Measurements from ENCODE around the gene L3MBTL4.

Gene L3MBTL4

DNA sequence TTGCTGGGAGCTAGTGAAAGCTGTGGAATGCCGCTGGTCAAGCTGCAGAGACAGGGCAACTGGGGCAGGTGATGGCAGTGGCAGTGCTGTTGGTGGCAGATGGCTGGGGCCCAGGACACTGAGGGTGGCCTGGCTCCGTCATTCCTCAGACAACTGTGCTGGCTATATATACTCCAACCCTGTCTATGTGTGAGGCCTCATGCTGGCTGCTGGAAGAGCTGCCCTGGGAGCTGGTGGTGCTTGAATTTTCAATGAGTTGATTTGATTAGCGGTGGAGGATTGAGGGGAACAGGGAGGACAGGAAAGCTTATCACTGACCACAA is 452.9 kb downstream of the L3MBTL4 start:
- DNase-seq (ENCODE audit: low read depth), result no peak

- no peak for DNase-seq (ENCODE audit: low read depth)
Measured at GRCh38 chr18:5961097-5961827, 453.4 kb downstream of the L3MBTL4 start.

DNA sequence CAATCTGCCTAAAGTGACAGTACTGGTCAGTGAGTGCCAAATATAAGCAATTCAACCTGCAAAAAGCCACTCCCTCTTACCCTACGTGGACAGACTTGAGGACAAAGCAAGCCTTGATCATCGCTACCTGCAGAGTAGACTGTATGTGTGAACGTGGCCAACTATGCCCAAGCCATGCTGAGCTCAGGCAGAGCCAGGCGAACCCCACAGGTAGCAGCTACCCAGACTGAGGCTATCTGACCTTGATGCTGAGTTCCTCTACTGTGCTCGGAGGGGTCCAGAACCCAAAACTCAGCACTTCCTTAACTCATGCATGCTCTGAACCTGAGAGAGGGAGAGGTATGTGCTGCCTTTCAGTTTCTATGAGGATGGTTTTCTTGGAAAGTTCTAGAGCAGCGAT is 455.9 kb downstream of the L3MBTL4 start:
- DNase-seq (ENCODE audit: low read depth), result no peak

GRCh38 chr18:5955861-5956260 is 458.9 kb downstream of the L3MBTL4 start:
- no peak for DNase-seq (ENCODE audit: low read depth)

DNA sequence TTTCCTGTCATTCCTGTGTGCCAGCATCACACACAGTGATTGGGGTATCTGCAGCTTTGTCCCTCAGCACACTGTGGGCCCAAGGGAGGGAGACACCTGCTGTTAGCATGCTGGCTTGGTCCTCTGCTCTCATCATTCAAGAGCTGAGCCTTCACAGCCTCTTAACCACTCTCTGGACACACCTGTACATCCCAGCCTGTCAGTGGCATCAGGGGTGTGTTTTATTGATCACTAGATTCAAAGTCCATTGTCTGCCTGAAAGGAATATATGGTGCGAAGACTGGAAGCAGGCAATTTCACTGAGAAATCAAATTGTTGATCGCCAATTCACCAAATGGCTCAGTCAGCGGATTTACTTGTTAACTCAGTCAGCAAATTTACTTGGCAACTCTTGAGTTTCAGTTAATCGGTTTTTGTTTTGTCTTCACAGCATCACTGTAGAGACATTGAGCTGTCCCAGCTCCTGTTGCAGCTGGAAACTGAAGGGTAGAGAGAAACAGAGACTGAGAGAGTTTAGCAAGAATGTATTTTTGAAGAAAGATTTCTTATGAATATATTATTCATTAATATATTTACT is 463.1 kb downstream of the L3MBTL4 start:
- no peak for DNase-seq (ENCODE audit: low read depth)

GRCh38 chr18:5948781-5949180 is 465.9 kb downstream of the L3MBTL4 start:
- no peak for DNase-seq (ENCODE audit: low read depth)

DNA sequence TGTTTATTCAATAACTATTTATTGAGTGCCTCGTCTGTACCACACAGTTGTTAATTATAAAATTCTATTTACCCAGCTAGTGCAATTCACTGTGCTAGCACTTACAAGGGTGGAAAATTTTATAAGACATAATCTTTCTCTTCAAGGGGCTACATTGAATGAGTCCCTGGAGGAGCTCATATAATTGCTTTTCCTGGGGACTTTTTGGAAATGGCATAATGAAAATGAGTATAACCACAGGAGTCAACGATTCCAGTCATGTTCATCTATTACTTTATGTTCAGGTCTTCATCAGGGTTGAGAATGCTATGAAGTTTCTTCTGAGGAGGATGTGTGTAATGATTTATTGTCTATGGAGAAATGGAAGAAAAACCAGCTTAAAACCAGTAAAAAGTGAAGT is 466.5 kb downstream of the L3MBTL4 start:
- no peak for DNase-seq (ENCODE audit: low read depth)

GRCh38 chr18:5944448-5944847 is 470.3 kb downstream of the L3MBTL4 start:
- no peak for DNase-seq (ENCODE audit: low read depth)

DNA sequence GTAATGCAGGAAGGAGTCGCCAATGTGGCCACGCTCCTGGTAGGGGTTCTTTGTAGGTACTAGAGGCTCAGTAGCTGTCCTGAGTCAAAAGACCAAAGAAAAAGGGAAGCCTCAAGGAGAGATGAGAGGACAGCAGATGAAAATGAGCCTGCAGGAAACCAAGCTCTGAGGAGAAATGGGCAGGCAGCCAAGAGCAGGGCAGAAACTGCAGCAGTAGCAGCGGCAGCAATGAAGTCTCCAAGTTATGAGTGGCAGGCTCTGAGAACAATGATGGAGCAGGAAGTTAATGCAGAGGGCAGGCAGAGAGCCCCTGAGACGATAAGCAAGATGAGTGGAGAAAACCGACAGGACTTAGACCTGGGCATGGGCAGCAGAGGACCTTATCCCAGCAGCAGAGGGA is 471.2 kb downstream of the L3MBTL4 start:
- DNase-seq (ENCODE audit: low read depth), result no peak

GRCh38 chr18:5942591-5942990 is 472.1 kb downstream of the L3MBTL4 start:
- no peak for DNase-seq (ENCODE audit: low read depth)

DNA sequence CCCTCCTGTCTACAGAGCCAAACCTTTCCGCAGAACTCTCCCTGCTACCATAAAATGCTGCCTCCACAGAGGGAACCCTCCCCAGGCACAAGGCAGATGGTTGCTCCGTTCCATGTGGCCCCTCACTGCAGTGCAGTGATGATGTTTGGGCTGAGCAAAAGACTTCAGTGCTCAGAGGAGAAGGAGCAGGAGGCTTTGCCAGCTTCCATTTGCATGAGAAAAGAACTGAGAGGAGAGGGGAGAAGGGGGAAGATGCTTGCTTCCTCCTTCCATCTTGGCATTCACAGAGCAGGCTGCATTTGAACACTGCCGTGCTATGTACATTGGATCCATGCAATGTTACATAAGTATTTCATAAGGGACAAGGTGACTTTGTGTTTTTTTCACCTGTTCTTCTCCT is 472.8 kb downstream of the L3MBTL4 start:
- DNase-seq (ENCODE audit: low read depth), result no peak

- DNase-seq (ENCODE audit: low read depth), result no peak
Measured at GRCh38 chr18:5939801-5940667, 474.7 kb downstream of the L3MBTL4 start.

GRCh38 chr18:5937795-5938194 is 476.9 kb downstream of the L3MBTL4 start:
- DNase-seq (ENCODE audit: low read depth), result no peak

DNA sequence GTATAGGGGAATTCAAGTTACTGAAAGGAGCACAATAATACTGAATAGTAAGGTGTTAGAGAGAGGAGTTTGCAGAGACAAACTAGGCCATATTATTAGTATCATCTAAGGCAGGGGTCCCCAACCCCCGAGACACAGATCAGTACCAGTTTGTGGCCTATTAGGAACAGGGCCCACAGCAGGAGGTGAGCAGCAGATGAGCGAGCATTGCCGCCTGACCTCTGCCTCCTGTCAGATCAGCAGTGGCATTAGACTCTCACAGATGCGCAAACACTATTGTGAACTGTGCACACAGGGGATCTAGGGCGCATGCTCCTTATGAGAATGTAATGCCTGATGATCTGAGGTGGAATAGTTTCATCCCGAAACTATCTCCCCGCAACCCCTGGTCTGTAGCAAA is 477.6 kb downstream of the L3MBTL4 start:
- no peak for DNase-seq (ENCODE audit: low read depth)

GRCh38 chr18:5930789-5931188 is 483.9 kb downstream of the L3MBTL4 start:
- DNase-seq (ENCODE audit: low read depth), result no peak

- DNase-seq (ENCODE audit: low read depth), result no peak
Measured at GRCh38 chr18:5918205-5918858, 496.4 kb downstream of the L3MBTL4 start.

DNA sequence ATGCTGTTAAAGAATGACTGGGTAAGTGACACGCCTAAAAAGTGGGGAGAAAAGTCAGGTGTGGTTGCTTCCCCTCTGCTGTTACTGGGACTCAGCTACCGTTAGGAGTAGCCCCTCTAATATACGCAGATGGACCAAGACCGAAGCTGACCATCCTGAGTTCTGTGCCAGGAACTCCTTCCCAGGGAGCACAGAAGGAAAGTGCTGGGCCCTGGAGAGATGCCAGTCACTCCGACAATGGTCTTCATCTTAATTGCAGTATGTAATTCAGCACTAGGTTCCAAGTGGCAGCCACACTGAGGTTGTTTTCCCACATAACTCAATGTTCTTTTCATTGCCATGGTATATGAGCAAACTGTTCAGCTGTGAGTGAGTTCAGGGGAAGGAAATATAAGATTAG is 499.8 kb downstream of the L3MBTL4 start:
- no peak for DNase-seq (ENCODE audit: low read depth)

- DNase-seq (ENCODE audit: low read depth), result no peak
Measured at GRCh38 chr18:5914016-5914415, 500.7 kb downstream of the L3MBTL4 start.

DNA sequence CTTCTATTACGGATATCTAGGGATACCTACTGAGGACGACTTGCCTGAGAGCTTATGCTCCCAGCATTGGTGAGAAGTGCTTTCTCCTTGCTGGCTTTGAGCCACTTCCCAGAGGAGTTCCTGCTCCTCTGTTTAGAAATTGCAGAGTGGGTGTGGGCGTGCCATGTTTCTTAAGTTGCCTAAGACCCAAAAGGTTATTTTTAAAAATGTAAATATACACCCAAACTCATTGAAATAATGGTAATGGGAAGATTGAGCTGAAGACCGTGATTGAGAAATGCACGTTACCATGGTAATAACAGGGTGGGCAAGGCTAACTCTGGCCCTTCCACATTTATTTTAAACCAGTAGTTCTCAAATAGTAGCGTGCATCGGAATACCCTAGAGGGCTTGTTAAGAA is 502.1 kb downstream of the L3MBTL4 start:
- no peak for DNase-seq (ENCODE audit: low read depth)

GRCh38 chr18:5909125-5909524 is 505.6 kb downstream of the L3MBTL4 start:
- no peak for DNase-seq (ENCODE audit: low read depth)
